HG03045 (cell line): ENCODE data around the gene KANSL1L.

Experiments
- ATAC-seq: cut with Tn5 transposase; IDR thresholded peaks from one replicate; pipeline ENCODE4 v1.9.1; 2021; ENCODE audit warnings: mild to moderate bottlenecking, moderate library complexity; ENCODE audit not compliant: unreplicated experiment

KANSL1L gene

DNA sequence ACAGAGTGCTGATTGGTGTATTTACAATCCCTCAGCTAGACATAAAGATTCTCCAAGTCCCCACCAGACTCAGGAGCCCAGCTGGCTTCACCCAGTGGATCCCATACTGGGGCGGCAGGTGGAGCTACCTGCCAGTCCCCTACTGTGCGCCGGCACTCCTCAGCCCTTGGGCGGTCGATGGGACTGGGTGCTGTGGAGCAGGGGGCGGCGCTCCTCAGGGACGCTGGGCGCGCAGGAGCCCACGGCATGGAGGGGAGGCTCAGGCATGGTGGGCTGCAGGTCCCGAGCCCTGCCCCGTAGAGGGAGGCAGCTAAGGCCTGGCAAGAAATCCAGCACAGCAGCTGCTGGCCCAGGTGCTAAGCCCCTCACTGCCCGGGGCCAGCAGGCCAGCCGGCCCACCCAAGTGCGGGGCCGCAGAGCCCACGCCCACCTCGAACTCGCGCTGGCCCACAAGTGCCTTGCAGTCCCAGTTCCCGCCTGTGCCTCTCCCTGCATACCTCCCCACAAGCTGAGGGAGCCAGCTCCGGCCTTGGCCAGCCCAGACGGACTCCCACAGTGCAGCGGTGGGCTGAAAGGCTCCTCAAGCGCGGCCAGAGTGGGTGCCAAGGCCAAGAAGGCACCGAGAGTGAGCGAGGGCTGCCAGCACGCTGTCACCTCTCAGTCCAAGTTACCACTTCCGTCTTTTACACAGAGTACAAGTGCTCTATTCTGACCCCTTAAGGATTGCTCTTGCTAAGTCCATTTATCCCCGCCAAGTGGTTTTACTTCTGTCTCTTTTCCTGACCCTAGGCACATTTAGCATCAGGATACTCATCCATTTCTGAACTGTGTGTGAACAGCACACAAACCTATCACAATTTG, 170.5 kb downstream of the KANSL1L start:
- no peak for ATAC-seq

DNA sequence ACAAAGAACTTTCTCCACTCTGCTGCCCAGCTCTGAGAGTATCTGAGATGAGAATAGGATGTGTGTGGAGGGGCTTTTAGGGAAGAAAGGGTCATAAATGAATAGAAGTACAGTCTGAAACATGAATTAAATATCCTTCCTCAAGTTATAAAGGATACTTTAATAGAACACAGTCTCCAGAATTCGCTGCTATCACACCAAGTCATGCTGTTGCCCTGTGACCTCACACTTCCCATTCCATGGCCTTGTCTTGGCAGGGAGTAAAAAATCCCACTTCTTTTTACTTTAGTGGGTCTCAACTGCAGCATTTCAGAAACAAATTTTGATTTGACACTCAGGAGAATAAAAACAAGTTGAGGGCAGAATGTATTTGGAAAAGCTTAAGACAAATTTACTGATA, 172.6 kb downstream of the KANSL1L start:
- no peak for ATAC-seq

DNA sequence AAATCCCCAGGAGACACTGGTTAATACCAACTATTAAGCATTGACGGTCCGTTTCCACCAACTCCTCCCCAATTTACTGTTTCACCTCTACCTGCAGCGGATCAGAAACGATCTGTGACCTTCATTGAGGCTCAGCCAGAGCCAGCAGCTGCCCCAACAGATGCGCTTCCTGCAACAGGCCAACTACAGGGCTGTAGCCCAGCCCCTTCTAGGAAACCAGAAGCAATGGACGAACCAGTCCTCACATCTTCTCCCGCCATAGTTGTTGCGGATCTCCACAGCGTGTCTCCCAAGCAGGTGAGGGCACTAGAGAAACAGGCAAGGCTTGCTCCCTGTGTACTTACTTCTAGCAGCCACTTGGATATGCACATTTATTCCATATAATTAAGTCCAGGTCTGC, 177.2 kb downstream of the KANSL1L start:
- ATAC-seq, result no peak

- no peak for ATAC-seq
These were observed 180.4 kb downstream of the KANSL1L start for GRCh38 chr2:209990838-209991237.

DNA sequence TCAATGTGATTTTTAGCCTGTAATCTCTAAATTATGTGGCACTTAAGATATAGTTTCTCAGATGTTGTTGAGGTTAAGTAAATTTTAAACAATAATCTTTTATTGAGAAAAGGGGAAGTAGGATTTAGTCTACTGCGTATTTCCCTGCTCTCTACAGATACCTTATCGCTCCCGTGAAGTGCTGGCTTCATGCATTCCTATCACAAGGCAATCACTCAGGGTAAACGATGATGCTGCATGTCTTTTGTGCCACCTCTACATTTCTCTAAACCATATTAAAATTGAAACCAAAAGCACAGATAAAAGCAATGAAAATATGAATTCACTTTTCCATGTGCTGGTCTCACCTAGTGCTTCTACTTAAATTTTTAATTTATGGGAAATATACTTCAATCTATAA, 183.2 kb downstream of the KANSL1L start:
- no peak for ATAC-seq

DNA sequence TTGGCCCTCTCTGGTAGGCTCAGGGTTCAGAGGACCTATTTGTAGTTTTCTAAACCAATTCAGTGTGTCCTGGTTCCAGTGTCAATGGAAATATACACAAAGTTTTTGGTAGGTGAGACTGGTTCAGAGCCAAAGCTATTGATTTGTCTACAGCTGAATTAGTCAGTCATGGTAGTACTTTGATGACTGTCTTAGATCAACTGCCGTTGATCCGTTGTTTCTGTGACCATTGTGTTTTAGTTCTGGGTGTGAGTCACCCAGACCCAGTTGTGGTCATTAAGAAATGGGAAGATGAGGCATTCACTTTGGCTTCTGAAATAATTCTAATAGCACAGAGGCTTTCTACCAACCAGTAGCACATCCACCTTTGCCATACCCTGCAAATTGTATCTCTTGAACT, 184.8 kb downstream of the KANSL1L start:
- ATAC-seq, result no peak

GRCh38 chr2:209985874-209986273, 185.3 kb downstream of the KANSL1L start:
- no peak for ATAC-seq

DNA sequence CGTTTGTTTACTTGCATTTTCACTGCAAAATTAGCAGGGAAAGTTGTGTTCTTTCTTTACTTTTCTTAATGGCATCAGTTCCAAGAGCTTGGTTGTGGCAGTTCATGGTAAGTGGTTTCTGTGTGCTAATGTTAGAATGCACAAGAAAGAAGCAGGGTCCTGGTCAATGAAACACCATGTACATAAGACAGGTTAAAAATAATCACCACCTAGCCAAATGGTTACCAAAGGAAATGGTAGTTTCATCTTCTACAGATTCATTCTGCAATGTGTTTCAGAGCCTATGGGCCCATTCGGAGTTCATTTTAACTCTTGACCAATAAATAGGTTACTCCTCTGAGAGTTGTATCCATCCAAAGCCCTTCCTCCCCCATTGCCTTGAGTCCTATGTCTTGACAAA, 186.9 kb downstream of the KANSL1L start:
- no peak for ATAC-seq

GRCh38 chr2:209977386-209978239, 193.6 kb downstream of the KANSL1L start:
- no peak for ATAC-seq

GRCh38 chr2:209976698-209977385, 194.4 kb downstream of the KANSL1L start:
- no peak for ATAC-seq

DNA sequence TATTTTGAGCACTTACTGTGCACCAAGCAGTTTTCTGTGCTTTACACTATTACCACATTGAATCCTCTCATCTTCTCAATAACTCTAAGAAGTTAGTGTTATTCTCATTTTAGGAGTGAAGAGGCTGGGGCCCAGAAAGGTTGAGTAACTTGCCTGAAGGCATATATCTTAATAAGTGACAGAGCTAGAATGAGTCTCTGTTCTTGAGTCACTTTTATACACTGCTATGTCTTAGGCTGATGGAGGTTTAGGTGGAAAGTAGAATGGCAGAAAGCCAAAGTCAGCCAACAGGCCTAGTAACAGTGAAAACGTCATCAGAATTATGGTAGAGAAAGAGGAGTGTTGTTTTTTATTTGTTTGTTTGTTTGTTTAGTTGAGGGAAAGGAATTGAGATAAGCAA, 196.6 kb downstream of the KANSL1L start:
- no peak for ATAC-seq

DNA sequence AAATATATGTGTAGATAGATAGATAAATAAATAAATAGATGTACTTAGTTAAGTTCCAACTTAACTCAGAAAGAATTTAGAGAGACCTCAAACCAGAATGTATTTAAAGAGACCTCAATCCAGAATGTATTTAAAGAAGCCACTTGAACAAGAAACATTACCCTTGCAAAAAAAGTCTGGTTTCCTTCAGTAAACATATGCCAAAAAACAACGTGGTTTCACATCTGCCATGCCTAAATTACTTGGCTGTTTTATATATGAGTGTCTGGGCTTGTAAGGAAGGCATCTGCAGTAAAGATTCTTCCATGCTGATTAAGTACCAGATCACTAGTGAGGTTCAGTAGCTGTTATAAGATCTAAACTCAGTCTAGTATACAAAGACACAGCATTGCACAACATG, 197.9 kb downstream of the KANSL1L start:
- no peak for ATAC-seq
